Measurements from ENCODE around the gene SNRPF.

The SNRPF gene

DNA sequence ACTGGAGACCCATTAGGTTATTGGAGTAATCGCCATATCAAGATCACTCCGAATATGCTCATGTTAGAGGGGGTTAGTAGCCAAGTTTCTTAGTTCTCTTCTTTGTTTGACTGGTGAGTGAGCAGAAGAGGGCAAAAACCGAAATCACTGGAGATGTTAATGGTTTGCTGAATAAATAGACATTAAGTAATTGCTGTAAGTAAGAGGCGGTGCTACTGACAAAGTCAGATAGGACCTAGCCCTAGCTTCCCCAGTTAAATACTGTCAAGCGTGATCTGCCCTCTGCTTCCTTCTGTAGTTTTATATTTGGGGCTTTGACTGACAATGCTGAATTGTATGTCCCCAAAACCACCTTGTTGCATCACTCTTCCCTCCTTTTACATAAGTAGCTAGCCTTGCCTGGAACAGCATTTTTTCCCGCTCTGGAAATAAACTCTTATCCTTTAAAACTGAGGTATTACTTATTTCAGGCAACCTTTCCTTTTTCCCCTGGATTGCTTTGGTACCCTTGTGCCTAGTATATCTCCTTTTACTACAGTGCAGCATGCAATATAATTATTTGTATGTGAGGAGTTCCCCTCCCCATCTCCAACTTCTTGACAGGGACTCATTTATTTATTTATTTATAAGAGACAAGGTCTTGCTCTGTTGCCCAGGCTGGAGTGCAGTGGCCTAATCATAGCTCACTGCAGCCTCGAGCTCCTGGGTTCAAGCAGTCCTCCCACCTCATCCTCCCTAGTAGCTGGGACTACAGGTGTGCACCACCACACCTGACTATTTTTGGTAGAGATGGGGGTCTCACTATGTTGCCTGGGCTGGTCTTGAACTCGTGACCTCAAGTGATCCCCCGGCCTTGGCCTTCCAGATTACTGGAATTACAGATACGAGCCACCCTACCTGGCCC lies 1.4 kb downstream of the SNRPF start:
- DNase-seq, result no peak

DNA sequence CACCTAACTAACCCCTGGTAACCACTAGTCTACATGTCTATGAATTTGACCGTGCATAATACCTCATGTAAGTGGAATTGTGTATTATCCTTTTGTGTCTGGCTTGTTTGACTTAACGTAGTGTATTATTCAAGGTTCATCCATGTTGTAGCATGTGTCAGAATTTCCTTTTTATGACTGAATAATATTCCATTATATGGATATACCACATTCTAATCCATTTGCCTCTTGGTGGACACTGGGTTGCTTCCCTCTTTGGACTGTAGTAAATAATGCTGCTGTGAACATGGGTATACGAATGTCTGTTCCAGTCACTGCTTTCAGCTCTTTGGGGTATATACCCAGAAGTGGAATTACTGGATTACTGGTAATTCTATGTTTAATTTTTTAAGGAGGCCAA lies 3.3 kb downstream of the SNRPF start:
- no peak for DNase-seq

DNA sequence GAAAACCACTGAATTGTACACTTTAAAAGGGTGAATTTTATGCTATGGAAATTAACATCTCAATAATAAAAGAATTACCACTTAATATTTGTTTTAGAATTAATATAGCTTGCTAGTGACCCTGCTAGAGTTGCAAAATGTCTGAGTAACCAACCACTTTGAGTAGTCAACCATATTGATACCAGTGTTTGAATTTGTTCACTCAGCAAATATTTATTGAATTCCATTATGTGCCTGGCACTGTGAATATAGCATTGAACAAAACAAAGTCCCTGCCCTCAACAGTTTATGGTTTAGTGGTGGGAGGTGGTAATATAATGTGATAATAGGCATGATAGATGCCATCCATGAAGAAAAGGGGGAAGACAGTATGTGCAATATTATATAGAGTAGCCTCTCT lies 4.6 kb downstream of the SNRPF start:
- DNase-seq, result no peak

DNA sequence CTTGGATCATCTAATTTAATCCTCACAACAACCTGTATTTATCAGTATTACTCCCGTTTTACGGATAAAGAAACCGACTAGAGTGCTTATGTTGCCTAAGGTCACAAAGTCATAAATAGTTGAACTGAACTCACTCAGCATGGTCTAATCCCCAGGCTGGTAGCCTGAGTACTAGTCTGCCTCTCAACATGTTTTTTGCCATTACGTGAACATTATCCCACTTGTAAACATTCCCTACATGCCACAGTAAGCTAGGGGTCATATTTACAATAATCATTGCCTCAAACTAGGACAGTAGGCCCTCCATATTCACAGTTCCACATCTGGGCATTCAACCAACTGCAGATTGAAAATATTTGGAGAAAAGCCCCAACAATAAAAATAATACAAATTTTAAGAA lies 12.1 kb downstream of the SNRPF start:
- no peak for DNase-seq

DNA sequence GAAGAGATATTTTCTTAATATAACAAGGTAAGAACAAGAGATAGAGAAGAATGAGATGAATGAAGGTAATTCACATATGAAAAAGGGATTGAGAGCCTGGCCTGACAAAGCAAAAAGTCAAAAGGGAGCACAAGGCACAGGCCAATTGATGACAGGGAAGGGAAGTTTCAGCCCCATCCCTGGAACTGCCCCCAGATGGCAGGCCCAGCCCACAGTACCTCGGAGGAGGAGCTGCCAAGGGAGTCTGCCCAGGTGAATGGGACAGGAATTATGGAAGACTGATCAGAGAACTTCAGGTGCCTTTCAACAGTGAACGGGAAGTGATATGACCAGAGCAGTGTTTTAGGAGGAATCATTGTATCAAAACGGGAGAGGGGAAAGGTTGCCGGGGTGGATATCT lies 15.7 kb downstream of the SNRPF start:
- no peak for DNase-seq

DNA sequence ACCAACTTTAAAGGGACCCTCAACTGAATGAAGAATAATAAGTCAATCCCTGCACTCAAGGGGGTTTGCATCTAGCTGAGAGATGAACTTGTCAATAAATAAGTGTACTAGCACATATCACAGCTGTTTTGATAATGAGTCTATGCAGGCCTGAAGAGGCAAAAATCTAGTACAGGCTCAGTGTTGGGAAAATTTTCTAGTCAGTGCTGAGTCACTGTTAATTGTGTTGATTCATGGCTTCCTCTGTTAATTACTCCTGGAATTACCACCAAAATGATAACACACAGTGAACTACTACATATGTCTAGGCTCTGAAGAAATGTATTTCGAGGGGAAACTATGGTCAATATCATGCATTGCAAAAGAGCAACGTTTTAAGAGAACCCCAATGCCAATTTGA lies 18.9 kb downstream of the SNRPF start:
- DNase-seq, result no peak

DNA sequence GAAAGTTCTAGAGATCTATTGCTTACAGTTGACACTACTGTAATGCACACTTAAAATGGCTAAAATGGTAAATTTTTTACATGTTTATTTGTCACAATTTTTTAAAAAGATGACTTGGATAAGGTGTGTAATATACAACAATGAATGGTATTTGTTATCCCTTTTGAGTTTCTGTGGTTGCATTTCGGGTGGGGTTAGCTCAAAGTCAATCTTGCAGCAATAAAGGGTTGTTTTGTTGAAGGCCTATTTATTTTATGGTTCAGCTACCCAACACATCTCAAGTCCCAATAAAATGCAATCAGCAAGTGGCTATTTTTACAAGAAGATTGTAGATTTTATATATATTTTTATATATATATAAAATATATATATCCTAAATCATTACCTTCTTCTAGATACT lies 22.1 kb downstream of the SNRPF start:
- DNase-seq, result no peak

DNA sequence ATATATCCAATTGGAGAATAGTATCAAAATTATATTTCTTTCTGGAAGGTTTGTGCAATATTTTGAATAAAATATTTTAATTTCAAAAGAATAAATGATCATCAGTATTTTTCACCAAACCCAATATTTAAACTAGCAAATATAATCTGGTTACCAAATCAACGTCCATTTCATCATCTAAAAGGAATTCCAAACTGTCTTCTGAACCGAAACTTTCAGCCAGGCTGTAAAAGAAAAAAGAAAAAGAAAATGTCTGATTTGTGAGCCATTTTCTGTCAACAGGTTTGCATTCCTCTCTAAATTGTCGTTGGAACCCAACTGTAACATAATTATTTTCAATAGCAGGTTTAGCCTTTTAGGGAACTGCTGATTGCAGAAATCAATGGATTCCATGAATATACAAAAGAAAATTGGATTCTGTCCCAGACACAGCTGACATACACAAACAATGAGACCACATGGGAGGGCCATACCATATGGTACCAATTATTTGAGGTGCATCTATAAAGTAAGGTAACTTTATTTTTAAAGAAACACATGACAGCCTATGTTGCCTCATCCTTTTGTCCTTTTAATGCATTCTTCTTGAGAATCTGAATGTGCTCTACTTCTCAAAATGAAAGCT lies 22.7 kb downstream of the SNRPF start:
- DNase-seq, result no peak

DNA sequence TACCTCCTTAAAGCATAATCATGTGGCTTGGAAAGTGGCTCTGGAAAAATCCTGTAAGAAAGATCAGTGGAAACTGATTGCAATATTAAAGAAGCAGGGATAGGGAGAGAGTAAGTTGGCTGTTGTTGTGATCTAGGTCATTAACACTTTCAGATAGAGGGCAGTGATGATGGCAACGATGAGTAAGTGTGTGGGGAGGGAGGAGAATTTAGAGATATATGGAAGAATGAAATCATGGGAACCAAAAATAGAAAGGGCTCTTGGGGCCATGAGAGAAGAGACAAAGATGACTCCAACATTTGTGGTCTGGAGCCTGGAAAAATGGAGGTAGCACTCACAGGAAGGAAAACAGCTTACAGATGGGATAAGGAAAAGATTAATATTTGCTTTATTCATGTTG lies 23.3 kb downstream of the SNRPF start:
- DNase-seq, result no peak

DNA sequence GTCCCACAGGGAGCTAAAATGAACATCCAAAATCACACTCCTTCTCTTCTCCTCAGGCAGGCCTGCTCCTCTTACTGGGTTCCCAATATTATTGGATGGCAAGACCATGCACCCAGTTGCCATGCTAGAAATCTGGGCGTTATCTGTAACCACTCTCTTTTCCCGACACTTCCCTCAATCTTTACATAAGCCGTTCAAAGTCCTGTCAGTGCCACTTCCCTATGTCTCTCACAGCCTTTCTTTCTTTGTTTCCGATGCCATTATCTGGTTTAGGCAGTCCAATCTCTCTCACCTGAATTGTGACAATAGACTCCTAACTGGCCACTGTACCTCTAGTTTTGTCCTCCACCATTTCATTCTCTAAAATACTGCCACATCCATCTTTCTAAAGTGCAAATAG lies 24.1 kb downstream of the SNRPF start:
- no peak for DNase-seq

DNA sequence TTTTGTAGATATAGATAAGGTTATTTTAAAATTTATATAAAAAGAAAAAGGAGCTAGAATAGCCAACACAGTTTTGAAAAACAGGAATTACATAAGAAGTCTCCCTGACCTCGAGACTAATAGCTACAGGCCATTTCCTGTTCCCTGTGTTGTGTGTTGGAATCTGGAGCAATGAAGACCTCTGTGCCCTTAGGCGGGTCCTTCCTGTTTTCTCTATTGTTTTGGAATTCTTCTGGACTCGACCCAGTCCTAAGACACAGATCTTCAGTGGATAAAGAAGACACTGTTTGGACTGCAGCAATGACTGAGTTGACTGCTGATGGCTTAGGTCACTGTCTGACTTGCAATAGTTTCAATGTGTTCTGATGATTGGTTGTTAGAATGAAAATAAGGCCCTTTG lies 26.2 kb downstream of the SNRPF start:
- DNase-seq, result no peak

DNA sequence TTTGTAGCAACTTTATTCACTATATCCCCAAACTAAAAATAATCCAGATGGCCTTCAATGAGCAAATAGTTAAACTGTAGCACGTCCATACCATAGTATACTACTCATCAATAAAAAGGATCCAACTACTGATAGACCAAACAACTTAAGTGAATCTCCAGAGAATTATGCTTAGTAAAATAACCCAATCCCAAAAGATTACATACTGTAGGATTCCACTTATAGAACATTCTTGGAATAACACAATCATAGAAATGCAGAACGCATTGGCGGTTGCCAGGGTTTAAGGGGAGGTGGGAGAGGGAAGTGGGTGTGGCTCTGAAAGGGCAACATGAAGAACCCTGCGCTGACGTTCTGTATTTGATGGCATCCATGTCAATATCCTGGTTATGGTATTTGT lies 28.6 kb downstream of the SNRPF start:
- no peak for DNase-seq

DNA sequence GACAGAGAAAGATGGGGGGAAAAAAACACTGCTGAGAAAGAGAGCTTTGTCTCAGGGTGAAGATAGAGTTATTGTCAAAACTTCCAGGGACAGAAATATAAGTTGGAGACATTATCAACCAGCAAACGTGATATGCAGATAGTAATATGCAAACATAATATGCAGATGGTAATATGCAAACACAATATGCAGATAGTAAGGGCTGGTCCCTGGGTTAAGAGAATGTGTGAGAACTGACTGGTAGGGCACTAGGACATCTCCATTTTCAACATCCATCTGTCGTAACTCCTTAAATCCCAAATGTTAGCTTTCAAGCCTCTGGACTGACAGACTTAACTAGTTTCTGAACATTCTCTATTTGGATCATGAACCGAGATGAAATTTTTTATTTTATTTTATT lies 32.2 kb downstream of the SNRPF start:
- no peak for DNase-seq

DNA sequence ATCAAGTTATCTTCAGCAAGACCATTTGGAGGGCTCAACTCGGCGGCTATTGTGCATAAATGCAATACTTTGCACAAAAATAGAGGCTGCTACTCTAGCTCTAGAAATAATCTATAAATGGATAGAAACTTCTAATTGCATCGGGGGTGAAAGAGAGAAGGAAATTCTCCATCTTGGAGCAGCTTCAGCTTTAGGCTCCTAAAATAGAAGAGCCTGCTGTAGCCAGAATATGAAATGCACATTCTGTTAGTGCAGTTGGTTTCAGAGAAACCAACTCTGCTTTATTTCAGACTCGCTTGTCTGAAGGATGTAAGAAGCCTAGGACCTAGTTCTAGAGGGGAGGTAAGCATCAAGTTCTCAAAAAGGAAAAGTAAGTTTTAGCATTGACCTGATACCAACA lies 38.1 kb downstream of the SNRPF start:
- no peak for DNase-seq

DNA sequence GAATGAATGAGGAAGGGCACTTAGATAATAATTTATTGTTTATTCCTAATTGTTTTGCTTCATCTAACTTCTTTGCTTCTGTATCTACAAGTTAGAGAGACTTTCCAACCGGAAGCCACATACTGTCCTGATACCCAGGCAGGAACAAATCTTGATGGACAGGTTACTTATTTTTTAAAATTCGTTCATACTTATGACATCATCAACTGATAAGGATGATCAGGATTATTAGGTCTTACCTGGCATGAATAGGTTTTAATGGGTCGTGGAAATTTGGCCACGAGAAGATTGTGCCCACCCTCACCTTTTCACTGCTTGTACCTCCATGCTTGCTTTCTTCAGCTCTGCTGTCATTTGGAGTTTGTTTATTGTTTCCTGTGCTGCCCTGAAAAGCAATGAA lies 39.3 kb downstream of the SNRPF start:
- DNase-seq, result no peak

DNA sequence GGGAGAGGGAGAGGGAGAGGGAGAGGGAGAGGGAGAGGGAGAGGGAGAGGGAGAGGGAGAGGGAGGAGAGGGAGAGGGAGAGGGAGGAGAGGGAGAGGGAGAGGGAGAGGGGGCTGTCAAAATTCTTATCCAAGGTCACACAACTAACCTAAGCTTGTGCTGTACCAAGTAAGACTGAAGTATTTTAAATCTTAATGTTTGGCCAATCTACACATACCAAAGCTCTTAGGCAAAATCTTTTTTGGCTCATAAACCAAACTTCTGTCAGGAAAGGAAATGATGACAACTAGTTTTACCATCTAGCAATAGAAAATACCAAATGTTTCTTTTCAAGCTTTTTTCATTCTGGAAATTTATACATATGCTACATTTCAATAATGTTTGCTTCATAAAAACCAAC lies 49.8 kb downstream of the SNRPF start:
- DNase-seq, result no peak

DNA sequence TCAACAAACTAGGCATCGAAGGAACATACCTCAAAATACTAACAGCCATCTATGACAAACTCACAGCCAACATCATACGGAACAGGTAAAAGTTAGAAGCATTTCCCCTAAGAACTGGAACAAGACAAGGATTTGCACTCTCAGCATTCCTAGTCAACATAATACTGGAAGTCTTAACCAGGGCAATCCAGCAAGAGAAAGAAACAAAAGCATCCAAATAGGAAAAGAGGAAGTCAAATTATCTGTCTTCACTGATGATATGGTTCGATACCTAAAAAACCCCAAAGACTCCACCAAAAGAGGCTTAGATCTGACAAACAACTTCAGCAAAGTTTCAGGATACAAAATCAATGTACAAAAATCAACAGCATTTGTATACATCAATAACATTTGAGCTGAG lies 51.1 kb downstream of the SNRPF start:
- DNase-seq, result no peak

Data from activated T-cell treated with anti-CD3 and anti-CD28 coated beads, Interleukin-2, amount 50 U/mL, for 48 hours (primary cell).